Neutrophil (primary cell): ENCODE results near the gene FGFBP1.
A peak's percentile ranks its signal among the peaks of the same experiment; 100 is the strongest.

Experiments used
- H3K27ac ChIP-seq: fragments of 200-600 bp; sonication (generic); 2 replicates; pipeline ENCODE4 v1.5.1; 2016; ENCODE audit warnings: mild to moderate bottlenecking, moderate library complexity
- H3K27me3 ChIP-seq: fragments of 200-600 bp; sonication (generic); 2 replicates; pipeline ENCODE4 v1.6.0; 2016; ENCODE audit warnings: mild to moderate bottlenecking
- H3K36me3 ChIP-seq: fragments of 200-600 bp; sonication (generic); 2 replicates; pipeline ENCODE4 v1.5.1; 2017
- H3K4me1 ChIP-seq, 2 experiments: fragments of 200-600 bp in 1 of 2; sonication (generic) in 1 of 2; 1 replicate in 1 of 2; 2 replicates in 1 of 2; pipeline versions ENCODE4 v1.5.1 to v1.6.1; 2013 to 2016; ENCODE audit warnings: low read depth in 1 of 2, low read length in 1 of 2, mild to moderate bottlenecking in 1 of 2, moderate library complexity in 1 of 2; ENCODE audit not compliant: control insufficient read depth in 1 of 2, insufficient read depth in 1 of 2
- H3K4me3 ChIP-seq, 2 experiments: fragments of 200-600 bp in 1 of 2; sonication (generic) in 1 of 2; 1 replicate in 1 of 2; 2 replicates in 1 of 2; pipeline ENCODE4 v1.5.1; 2013 to 2016; ENCODE audit warnings: low read depth in 1 of 2, low read length in 1 of 2, mild to moderate bottlenecking in 1 of 2, moderate library complexity in 1 of 2
- H3K9me3 ChIP-seq: fragments of 200-600 bp; sonication (generic); 2 replicates; pipeline ENCODE4 v1.5.1; 2016
- CTCF ChIP-seq: fragments of 200-600 bp; sonication (generic); IDR thresholded peaks from 2 replicates; pipeline ENCODE4 v1.5.1; 2016; ENCODE audit warnings: antibody characterized with exemption

Gene FGFBP1

GRCh38 chr4:15901998-15902397 is 36.5 kb downstream of the FGFBP1 start:
- H3K27ac ChIP-seq: peak overlapping the region; percentile 94
- no peaks in the 10 kb centered on the region for H3K9me3 ChIP-seq
- no peak for TF ChIP-seq CTCF
- H3K4me3 ChIP-seq: peak overlapping the region in 1 of 2 experiments; percentile 44
- H3K27me3 ChIP-seq: no peaks in the 10 kb centered on the region
- H3K36me3 ChIP-seq: no peaks in the 10 kb centered on the region
- H3K4me1 ChIP-seq: peaks cover 70 to 81% of the 10 kb centered on the region in 2 experiments

- Histone ChIP-seq H3K27me3 (no peaks in the 10 kb centered on the region), H3K36me3 (no peaks in the 10 kb centered on the region), H3K9me3 (no peaks in the 10 kb centered on the region), H3K4me3 (no peak overlapping the region), H3K27ac (peak overlapping the region; percentile 94), H3K4me1 (peaks cover 61 to 71% of the 10 kb centered on the region in 2 experiments)
- no peak for TF ChIP-seq CTCF
Observed at GRCh38 chr4:15901007-15901406, 37.5 kb downstream of the FGFBP1 start.

- H3K27ac ChIP-seq: peak overlapping the region; percentile 66
- no peaks in the 10 kb centered on the region for H3K9me3 ChIP-seq
- H3K4me3 ChIP-seq: no peak overlapping the region
- peaks cover 47 to 61% of the 10 kb centered on the region in 2 experiments for H3K4me1 ChIP-seq
- TF ChIP-seq CTCF: no peak
- H3K27me3 ChIP-seq: no peaks in the 10 kb centered on the region
- no peaks in the 10 kb centered on the region for H3K36me3 ChIP-seq
Observed at GRCh38 chr4:15899511-15899910, 39.0 kb downstream of the FGFBP1 start.

GRCh38 chr4:15898902-15899301 is 39.6 kb downstream of the FGFBP1 start:
- no peaks in the 10 kb centered on the region for H3K36me3 ChIP-seq
- no peak overlapping the region for H3K4me3 ChIP-seq
- no peaks in the 10 kb centered on the region for H3K9me3 ChIP-seq
- TF ChIP-seq CTCF: no peak
- peaks cover 41 to 55% of the 10 kb centered on the region in 2 experiments for H3K4me1 ChIP-seq
- peak overlapping the region; percentile 66 for H3K27ac ChIP-seq
- H3K27me3 ChIP-seq: no peaks in the 10 kb centered on the region

GRCh38 chr4:15897577-15897976 is 41.0 kb downstream of the FGFBP1 start:
- no peaks in the 10 kb centered on the region for H3K36me3 ChIP-seq
- H3K27ac ChIP-seq: no peak overlapping the region
- no peaks in the 10 kb centered on the region for H3K9me3 ChIP-seq
- no peak overlapping the region for H3K4me3 ChIP-seq
- TF ChIP-seq CTCF: no peak
- H3K27me3 ChIP-seq: no peaks in the 10 kb centered on the region
- H3K4me1 ChIP-seq: peaks cover 28 to 42% of the 10 kb centered on the region in 2 experiments
